Epithelial cell of proximal tubule (primary cell): ENCODE data around the gene RXFP2. TPM values are rescaled to one million over a fixed set of nuclear protein-coding genes. Genes with fewer than 3 reads are reported as not detected.

Experiments
- DNase-seq: peaks from one replicate; pipeline ENCODE4 v3.0.0-alpha.2; 2011; ENCODE audit warnings: low read depth
- H3K4me3 ChIP-seq: 2 replicates; pipeline ENCODE4 v1.5.1; 2011; ENCODE audit warnings: low read depth, mild to moderate bottlenecking, low read length
- CTCF ChIP-seq: conservative IDR thresholded peaks from 2 replicates; pipeline ENCODE4 v1.5.1; 2012; ENCODE audit warnings: low read depth, mild to moderate bottlenecking, low read length
- total RNA-seq: library from RNA; depleted of rRNA; stranded (reverse); fragments of >200 nt; gene quantifications from 2 replicates; pipeline ENCODE4 v1.2.3, GENCODE V29; 2015

RXFP2 gene
- total RNA-seq, 1 donor from 2014 or later = not detected

GRCh38 chr13:31850041-31850555, 110.8 kb downstream of the RXFP2 start:
- TF ChIP-seq CTCF = no peak
- no peak for DNase-seq
- H3K4me3 ChIP-seq = no peak overlapping the region

- no peak for TF ChIP-seq CTCF
- H3K4me3 ChIP-seq = no peak overlapping the region
- DNase-seq = no peak
Measured at GRCh38 chr13:31851216-31851615, 111.9 kb downstream of the RXFP2 start.
